ENCODE measurements around the gene TMEM59L.

The TMEM59L gene

GRCh38 chr19:18607226-18608101 lies 5.2 kb upstream of the TMEM59L start:
- no peak for DNase-seq (ENCODE audit: low read depth)
- no peak overlapping the region for H3K4me3 ChIP-seq (ENCODE audit: low read depth, low read length)
- no peak for TF ChIP-seq CTCF (conservative IDR thresholded peaks at IDR 0.05; ENCODE audit: low read depth, low read length)

- no peak overlapping the region for H3K4me3 ChIP-seq (ENCODE audit: low read depth, low read length)
- DNase-seq (ENCODE audit: low read depth), result no peak
- TF ChIP-seq CTCF (conservative IDR thresholded peaks at IDR 0.05; ENCODE audit: low read depth, low read length), result no peak
Observed at GRCh38 chr19:18608102-18608804, 4.4 kb upstream of the TMEM59L start.

GRCh38 chr19:18608805-18609716 lies 3.6 kb upstream of the TMEM59L start:
- no peak for DNase-seq (ENCODE audit: low read depth)
- no peak for TF ChIP-seq CTCF (conservative IDR thresholded peaks at IDR 0.05; ENCODE audit: low read depth, low read length)
- no peak overlapping the region for H3K4me3 ChIP-seq (ENCODE audit: low read depth, low read length)

GRCh38 chr19:18609717-18610051 lies 3.0 kb upstream of the TMEM59L start:
- no peak for TF ChIP-seq CTCF (conservative IDR thresholded peaks at IDR 0.05; ENCODE audit: low read depth, low read length)
- H3K4me3 ChIP-seq (ENCODE audit: low read depth, low read length), result no peak overlapping the region
- no peak for DNase-seq (ENCODE audit: low read depth)

- no peak for DNase-seq (ENCODE audit: low read depth)
- no peak for TF ChIP-seq CTCF (conservative IDR thresholded peaks at IDR 0.05; ENCODE audit: low read depth, low read length)
- H3K4me3 ChIP-seq (ENCODE audit: low read depth, low read length), result no peak overlapping the region
Observed at GRCh38 chr19:18610245-18610555, 2.5 kb upstream of the TMEM59L start.

- H3K4me3 ChIP-seq (ENCODE audit: low read depth, low read length), result no peak overlapping the region
- no peak for DNase-seq (ENCODE audit: low read depth)
- no peak for TF ChIP-seq CTCF (conservative IDR thresholded peaks at IDR 0.05; ENCODE audit: low read depth, low read length)
Observed at GRCh38 chr19:18610556-18611326, 1.9 kb upstream of the TMEM59L start.
